Activated CD4-positive, alpha-beta T cell treated with anti-CD3 and anti-CD28 coated beads, Interleukin-2, Interleukin-4, amounts not matched to agents 100 ng/mL and 50 ng/mL, durations not matched to agents 16 hours and 8 hours (primary cell): Measurements from ENCODE around the gene NOS3.

Experiments used
- DNase-seq: peaks from one replicate; pipeline ENCODE4 v3.0.0-alpha.2; 2020; ENCODE audit warnings: low spot score

NOS3 gene

DNA sequence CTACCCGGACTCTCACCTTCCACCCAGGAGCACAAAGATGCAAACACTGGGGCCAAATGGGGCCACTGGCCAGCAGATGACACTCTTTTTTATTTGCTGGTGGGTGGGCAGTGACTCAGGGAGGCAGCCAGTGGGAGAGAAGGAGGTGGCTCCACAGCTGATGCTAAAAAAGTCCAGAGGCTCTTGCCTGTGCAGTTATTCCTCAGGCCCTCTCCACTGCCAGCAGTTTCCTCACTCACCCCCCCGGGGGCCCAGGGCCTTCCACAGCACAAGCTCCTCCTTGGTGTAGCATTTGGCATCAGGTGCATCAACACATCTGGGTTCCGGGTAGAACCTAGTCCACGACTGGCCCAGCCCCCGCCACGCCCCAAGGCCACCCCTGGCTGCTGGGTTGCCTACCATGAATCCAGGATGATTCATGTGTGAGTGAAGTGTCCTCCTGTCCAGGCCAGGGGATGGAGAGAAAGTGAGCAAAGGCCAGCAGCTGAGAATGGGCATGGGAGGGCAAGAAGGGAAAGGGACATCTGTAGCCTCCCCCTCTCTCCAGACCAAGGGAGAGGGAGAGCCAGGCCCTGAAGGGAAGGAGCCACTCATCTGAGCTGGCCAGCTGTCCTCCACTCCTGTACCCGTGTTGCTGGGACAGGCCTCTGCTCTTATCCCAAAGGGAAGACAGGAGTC is 11.0 kb upstream of the NOS3 start:
- DNase-seq: no peak

DNA sequence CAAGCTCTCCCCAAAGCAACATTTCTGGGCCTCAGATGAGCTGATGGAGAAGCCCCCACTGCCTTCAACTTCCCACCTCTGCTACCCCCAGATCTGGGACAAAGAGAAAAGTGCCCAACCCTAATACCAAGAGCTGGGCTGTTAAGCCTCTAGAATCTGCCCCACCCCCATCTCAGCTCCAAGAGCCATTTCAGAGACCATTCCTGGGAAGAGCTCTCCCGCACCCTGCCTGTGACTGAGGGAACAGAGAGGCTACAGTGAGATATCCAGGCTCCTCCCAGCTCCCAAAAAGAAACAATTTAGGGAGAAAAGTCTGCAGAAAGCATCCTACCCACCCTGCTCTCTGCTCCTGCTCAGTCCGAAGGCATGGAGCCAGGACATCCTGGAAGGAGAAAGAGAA is 10.2 kb upstream of the NOS3 start:
- DNase-seq: no peak

DNA sequence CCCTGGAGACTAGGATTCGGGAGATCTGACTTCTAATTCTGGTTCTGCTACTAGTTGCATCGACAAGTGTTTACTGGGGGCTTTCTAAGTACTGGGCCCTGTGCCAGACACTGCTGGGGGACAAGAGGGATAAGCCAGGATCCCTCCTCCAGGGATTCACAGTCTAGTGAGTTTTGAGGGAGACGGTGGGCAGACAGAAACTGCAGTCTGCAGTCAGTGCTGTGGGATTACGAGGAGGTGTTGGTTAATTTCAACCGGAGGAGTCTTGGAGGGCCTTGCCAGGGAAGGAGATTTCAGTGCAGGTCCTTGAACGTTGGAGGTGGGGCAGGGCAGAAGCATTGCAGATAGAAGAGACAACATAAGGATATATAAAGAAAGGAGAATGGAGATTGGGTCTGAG is 9.2 kb upstream of the NOS3 start:
- DNase-seq: no peak

DNA sequence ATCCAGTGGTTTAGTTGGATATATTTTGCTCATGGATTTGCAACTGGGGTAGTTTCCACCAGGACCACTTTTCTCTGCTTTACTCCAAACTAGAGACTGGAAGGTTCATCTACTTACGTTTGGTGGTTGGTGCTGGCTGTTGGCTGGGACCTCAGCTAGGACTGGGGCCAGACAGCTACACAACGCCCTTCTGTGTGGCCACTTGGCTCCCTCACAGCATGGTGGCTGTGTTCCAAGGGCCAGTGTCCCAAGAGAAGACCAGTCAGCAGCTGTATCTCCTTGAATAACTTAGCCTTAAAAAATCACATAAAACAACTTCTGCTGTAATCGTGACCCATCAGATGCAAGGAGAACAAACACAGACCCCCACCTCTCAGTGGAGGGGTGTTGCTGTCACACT is 8.5 kb upstream of the NOS3 start:
- no peak for DNase-seq

DNA sequence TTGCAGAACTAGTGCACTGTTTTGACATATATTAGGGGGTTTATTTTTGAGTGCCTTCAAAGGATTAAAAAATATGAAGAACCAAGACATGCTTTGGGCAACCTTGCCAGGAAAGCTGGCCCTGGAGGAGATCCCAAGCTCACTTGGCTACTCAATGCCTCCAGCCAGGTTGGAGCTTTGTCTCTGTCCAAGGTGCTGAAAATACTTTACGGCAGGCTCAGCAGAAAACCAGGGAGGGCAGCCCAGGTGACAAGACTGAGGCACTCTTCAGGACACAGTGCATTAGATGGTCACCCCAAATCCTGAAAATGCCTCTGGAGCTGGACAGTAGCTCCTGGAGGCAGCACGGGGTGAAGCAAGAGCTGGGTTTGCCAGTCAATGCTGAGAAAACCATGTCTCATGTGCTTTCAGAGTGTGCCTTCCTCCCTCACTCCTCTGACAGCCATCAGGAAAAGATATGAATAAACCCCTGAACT is 6.9 kb upstream of the NOS3 start:
- DNase-seq: peak; percentile 27

DNA sequence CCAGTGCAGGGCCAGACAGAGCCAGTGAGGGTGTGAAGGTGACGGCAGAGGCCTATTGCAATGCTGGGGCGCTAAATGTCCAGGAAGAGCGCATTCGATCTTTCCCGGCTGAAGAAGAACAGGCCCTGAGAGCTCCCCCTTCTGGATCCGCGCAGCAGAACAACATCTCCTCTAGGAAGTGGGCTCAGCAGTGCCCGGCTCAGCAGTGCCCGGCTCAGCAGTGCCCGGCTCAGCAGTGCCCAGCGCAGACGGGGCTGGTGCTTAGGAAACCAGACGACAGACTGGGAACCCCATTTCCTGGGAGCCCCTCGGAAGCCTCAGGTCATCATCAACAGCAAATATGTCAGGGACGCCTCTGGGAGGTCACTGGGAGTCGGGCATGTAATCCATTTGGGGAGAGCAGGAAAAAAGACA is 4.7 kb upstream of the NOS3 start:
- peak; percentile 50 for DNase-seq

DNA sequence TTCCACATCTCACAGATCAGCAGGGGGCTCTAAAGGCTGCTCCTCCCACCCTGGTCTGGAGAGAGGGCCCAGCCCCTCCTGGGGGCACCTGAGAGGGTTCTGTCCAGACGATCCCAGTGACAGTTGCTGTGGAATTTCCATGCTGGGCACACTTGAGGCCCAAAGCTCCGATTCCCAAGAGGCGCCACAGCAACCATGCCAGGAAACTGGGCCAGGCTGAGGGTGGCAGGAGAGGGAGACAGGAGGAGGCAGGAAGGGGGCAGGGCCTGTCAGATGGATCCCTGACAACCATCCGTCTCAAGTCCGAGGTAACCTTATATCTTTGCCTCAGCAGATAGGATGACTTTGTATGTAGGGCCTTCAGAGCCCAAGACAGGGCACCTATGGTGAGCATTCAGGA is 4.3 kb upstream of the NOS3 start:
- DNase-seq: no peak

DNA sequence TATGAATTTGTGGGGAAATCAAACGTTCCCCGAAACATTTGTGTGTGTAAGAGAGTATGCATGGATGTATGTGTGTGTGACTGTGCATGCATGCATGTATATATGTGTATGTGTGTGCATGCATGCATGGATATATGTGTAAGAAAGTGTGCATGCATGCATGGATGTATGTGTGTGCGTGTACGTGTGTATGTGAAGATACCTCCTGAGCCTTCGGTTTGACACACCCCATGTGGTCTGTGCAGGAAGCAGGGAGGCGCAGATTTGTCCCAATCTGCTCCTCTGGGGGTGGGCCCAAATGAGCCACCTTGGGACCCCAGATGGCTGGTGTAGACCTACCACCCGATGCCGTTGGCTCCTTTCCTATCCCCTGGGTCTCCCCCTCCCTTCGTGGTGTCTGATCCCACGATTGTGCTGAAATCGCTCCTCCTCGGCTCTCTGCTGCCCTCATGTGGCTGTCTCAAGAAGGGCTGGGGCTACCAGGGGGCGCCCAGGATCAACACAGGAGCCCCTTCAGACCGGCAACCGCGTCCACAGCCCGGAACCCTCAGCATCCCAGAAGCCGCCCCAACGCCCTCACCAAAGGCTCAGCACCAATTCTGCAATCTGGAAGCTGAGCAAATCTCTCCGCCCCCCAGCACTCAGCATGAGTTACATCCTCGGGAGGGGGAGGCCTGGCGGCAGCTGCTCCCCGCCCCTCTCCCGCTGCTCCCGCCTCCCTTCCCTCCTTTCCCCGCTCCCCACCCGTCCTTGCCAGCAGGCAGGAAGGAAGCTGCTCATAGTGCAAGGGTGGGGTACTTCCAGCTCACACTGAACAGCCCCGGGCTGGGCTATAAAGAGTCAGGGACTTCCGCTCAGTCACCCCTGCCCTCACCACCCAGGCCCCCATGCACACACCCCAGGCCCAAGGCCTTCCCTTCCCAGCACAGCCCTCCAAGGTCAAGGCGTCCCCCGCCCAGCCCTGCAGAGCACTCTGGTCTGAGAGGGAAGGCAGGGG is 2.3 kb upstream of the NOS3 start:
- peak; percentile 63 for DNase-seq

DNA sequence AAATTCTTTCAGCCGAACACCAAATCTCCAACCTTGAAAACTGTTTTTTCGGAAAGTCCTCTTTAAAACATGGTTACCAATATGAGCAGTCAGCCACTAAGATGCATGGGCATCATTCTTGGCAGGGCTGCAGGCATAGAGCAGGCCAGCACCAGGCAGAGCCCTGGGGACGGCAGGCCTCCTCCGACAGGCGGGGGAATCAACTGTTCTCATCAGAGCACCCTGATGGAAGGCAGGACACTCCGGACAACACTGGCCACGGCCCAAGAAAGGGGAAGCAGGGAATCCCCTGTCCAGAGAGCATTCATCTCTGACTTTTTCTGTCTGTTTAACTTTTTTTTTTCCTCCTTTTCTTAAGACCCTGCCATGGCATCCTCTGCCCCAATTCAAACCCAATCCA is 1.4 kb upstream of the NOS3 start:
- DNase-seq: no peak

DNA sequence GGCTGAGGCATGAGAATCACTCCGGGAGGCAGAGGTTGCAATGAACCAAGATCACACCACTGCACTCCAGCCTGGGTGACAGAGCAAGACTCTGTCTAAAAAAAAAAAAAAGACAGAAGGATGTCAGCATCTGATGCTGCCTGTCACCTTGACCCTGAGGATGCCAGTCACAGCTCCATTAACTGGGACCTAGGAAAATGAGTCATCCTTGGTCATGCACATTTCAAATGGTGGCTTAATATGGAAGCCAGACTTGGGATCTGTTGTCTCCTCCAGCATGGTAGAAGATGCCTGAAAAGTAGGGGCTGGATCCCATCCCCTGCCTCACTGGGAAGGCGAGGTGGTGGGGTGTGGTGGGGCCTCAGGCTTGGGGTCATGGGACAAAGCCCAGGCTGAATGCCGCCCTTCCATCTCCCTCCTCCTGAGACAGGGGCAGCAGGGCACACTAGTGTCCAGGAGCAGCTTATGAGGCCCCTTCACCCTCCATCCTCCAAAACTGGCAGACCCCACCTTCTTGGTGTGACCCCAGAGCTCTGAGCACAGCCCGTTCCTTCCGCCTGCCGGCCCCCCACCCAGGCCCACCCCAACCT is 1.3 kb downstream of the NOS3 start:
- no peak for DNase-seq

DNA sequence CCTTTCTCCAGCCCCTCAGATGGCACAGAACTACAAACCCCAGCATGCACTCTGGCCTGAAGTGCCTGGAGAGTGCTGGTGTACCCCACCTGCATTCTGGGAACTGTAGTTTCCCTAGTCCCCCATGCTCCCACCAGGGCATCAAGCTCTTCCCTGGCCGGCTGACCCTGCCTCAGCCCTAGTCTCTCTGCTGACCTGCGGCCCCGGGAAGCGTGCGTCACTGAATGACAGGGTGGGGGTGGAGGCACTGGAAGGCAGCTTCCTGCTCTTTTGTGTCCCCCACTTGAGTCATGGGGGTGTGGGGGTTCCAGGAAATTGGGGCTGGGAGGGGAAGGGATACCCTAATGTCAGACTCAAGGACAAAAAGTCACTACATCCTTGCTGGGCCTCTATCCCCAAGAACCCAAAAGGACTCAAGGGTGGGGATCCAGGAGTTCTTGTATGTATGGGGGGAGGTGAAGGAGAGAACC is 2.1 kb downstream of the NOS3 start:
- DNase-seq: no peak

DNA sequence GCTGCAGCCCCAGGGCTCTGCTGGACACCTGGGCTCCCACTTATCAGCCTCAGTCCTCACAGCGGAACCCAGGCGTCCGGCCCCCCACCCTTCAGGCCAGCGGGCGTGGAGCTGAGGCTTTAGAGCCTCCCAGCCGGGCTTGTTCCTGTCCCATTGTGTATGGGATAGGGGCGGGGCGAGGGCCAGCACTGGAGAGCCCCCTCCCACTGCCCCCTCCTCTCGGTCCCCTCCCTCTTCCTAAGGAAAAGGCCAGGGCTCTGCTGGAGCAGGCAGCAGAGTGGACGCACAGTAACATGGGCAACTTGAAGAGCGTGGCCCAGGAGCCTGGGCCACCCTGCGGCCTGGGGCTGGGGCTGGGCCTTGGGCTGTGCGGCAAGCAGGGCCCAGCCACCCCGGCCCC is 2.7 kb downstream of the NOS3 start:
- no peak for DNase-seq

DNA sequence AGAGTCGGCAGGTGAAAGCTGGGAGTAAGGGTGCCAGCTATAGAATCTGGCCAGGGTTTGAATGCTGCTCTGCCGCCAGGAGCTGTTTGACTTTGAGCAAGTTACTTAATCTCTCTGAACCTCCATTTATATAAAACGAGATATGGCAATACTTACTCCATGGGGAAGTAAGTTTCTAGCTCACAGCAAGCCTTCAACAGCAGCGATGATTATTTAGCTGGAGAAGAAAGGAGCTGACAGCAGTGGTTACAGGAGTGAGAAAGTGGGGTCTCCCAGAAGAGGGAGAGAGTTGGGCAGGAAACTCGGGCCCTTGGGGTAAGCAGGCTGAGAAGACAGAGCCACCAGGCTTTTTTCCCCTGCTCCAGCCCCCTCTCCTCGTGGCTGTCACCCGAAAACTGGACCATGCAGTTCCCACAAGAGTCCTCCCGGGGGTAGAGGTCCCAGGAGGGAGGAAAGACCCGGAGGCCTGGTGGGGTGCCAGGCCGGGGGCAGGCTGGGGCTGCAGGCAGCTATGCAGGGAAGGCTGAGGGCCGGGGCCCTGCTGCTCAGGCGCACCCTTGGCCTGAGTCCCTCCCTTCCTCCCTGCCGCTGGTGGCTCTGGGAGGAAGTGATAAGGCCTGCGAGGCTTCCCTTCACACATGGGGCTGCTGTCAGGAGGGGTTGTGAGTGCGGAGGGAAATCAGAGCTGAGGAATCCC is 3.5 kb downstream of the NOS3 start:
- no peak for DNase-seq

DNA sequence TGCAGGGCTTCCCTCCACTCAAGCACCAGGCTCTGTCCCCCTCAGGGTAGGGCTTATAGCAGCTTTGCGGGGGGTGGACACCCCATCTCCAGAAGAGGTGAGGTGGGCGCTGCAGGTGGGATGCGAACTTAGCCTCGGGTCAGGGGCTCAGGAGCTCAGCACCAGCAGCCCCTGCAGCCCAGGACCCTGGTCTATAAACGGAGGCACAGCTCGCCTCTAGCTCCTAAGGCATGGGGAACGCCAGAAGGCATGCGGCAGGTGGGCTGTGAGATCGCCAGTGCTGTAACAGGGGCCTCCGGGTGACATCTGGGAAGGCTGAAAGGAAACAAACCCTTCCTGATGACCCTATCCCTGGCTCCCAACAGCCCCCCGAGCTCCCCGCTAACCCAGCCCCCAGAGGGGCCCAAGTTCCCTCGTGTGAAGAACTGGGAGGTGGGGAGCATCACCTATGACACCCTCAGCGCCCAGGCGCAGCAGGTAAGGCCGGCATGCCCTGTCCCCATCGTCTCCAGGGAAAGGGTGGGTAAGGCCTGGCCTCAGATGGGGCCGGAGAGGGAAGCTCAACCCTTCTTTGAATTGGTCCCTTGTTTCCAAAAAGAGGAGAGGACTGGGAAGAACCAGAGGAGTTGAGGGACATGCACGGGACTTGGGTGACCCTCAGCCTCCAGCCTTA is 4.2 kb downstream of the NOS3 start:
- DNase-seq: no peak

DNA sequence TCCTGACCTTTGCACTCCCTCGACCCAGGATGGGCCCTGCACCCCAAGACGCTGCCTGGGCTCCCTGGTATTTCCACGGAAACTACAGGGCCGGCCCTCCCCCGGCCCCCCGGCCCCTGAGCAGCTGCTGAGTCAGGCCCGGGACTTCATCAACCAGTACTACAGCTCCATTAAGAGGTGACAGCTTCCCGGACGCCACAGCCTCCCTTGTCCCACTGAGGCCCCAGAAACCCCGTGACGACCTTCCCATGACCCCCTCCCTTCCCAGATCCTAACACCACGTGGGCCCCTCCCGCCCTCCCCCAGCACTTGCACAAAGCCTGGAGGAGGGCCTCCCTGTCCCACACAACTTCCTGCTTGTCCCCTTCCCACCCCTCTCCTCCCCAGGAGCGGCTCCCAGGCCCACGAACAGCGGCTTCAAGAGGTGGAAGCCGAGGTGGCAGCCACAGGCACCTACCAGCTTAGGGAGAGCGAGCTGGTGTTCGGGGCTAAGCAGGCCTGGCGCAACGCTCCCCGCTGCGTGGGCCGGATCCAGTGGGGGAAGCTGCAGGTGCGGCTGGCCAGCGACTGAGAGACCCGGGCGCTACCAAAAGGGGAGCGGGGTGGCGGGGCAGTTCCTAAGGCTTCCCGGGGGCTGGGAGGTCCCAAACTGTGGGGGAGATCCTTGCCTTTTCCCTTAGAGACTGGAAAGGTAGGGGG is 5.7 kb downstream of the NOS3 start:
- no peak for DNase-seq

DNA sequence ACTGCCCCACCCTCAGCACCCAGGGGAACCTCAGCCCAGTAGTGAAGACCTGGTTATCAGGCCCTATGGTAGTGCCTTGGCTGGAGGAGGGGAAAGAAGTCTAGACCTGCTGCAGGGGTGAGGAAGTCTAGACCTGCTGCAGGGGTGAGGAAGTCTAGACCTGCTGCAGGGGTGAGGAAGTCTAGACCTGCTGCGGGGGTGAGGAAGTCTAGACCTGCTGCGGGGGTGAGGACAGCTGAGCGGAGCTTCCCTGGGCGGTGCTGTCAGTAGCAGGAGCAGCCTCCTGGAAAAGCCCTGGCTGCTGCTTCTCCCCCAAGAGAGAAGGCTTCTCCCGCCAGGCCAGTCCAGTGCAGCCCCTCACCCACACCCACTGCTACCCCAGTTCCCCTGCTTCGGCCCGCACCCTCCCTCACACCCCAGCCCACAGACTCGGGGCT is 6.3 kb downstream of the NOS3 start:
- DNase-seq: no peak

DNA sequence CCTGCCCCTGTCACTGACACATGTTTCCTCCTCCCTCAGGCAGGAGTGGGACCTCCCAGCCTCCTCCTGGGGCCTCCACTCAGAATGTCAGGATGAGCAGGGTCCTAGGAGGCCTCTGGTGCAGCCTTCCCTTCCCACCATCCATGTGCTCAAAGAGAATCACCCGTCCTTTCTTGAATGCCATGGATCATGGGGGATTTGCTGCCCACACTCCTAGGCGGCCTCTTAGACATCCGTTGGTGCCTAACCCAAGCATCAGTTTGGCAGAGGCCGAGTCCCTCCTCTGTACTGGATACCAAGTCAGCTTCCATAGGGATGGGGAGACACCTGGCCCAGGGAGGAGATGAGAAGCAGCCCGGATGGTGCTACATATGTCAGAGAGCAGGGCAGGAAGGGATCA is 7.0 kb downstream of the NOS3 start:
- DNase-seq: no peak

DNA sequence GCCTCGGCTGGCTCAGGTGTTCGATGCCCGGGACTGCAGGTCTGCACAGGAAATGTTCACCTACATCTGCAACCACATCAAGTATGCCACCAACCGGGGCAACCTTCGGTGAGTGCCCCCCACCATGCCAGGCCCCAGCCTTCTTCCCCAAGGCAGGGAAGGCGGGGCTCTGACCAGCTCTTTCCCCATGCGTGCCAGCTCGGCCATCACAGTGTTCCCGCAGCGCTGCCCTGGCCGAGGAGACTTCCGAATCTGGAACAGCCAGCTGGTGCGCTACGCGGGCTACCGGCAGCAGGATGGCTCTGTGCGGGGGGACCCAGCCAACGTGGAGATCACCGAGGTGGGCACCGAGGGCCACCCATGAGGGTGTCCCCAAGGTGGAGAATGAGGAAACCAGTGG is 7.5 kb downstream of the NOS3 start:
- DNase-seq: no peak

DNA sequence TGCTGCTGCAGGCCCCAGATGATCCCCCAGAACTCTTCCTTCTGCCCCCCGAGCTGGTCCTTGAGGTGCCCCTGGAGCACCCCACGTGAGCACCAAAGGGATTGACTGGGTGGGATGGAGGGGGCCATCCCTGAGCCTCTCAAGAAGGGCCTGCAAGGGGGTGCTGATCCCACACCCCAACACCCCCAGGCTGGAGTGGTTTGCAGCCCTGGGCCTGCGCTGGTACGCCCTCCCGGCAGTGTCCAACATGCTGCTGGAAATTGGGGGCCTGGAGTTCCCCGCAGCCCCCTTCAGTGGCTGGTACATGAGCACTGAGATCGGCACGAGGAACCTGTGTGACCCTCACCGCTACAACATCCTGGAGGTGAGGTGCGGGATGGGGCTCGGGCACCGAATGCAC is 8.2 kb downstream of the NOS3 start:
- DNase-seq: no peak

DNA sequence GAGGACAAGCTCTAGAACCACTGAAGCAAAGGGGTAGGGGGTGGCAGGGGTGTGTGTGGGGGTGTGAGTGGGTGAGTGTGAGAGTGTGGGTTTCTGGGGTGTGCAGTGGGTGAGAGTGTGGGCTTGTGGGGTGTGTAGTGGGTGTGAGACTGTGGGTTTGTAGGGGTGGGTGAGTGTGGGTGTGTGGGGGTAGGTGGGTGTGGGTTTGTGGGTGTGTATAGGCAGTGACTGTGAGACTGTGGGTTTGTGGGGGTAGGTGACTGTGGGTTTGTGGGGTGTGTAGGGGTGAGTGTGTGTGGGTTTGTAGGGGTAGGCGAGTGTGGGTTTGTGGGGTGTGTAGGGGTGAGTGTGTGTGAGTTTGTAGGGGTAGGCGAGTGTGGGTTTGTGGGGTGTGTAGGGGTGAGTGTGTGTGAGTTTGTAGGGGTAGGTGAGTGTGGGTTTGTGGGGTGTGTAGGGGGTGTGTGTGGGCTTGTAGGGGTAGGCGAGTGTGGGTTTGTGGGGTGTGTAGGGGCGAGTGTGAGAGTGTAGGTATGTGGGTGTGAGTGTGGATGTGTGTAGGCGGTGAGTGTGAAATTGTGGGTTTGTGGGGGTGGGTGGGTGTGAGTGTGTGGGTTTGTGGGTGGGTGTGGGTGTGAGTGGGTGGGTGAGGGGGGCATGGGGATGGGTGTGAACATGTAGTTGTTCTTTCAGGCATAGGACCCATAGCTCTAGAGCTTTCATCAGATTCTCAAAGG is 8.8 kb downstream of the NOS3 start:
- DNase-seq: no peak
